GM21390 (cell line): ENCODE results near the gene FOXA2.
"Not testable (repeated sequence)": the region's sequence is repeated elsewhere in the genome, so short reads cannot be mapped to it uniquely, and the experiment has no call there.

Experiments used
- ATAC-seq: cut with Tn5 transposase; IDR thresholded peaks from one replicate; pipeline ENCODE4 v1.9.1; 2021; ENCODE audit not compliant: unreplicated experiment

FOXA2 gene

GRCh38 chr20:22584522-22584921 lies at the start of gene FOXA2:
TSS of gene FOXA2 (minus strand) at chr20:22584572. CDS start at chr20:22584278, 294 bp downstream.
- ATAC-seq, result no peak

GRCh38 chr20:22630701-22631100 lies 46.3 kb upstream of the FOXA2 start:
- no peak for ATAC-seq

GRCh38 chr20:22629927-22630326 lies 45.6 kb upstream of the FOXA2 start:
- ATAC-seq, result no peak

GRCh38 chr20:22629447-22629846 lies 45.1 kb upstream of the FOXA2 start:
- ATAC-seq, result no peak

- no peak for ATAC-seq
Observed at GRCh38 chr20:22626496-22626895, 42.1 kb upstream of the FOXA2 start.

- ATAC-seq, result no peak
Observed at GRCh38 chr20:22623211-22623610, 38.8 kb upstream of the FOXA2 start.

GRCh38 chr20:22620342-22620741 lies 36.0 kb upstream of the FOXA2 start:
- ATAC-seq, result no peak

GRCh38 chr20:22619806-22620205 lies 35.4 kb upstream of the FOXA2 start:
- ATAC-seq, result no peak

GRCh38 chr20:22619272-22619671 lies 34.9 kb upstream of the FOXA2 start:
- no peak for ATAC-seq

GRCh38 chr20:22617160-22617559 lies 32.8 kb upstream of the FOXA2 start:
- ATAC-seq, result no peak

GRCh38 chr20:22616551-22616950 lies 32.2 kb upstream of the FOXA2 start:
- no peak for ATAC-seq

GRCh38 chr20:22615425-22615824 lies 31.1 kb upstream of the FOXA2 start:
- ATAC-seq, result no peak

GRCh38 chr20:22611636-22612035 lies 27.3 kb upstream of the FOXA2 start:
- ATAC-seq, result no peak

- ATAC-seq, result no peak
Observed at GRCh38 chr20:22607695-22608094, 23.3 kb upstream of the FOXA2 start.

- no peak for ATAC-seq
Observed at GRCh38 chr20:22604815-22605214, 20.4 kb upstream of the FOXA2 start.

GRCh38 chr20:22601361-22602141 lies 17.2 kb upstream of the FOXA2 start:
- no peak for ATAC-seq

- not testable (repeated sequence) for ATAC-seq
Observed at GRCh38 chr20:22599258-22599657, 14.9 kb upstream of the FOXA2 start.

GRCh38 chr20:22597303-22597702 lies 12.9 kb upstream of the FOXA2 start:
- ATAC-seq, result no peak

GRCh38 chr20:22590662-22591061 lies 6.3 kb upstream of the FOXA2 start:
- no peak for ATAC-seq

GRCh38 chr20:22586645-22587310 lies 2.4 kb upstream of the FOXA2 start:
- no peak for ATAC-seq

- ATAC-seq, result no peak
Observed at GRCh38 chr20:22585786-22586493, 1.6 kb upstream of the FOXA2 start.
